GM12891 (cell line): ENCODE data around the gene MYCT1.

Experiments used
- PAX5 ChIP-seq: IDR thresholded peaks from 2 replicates; pipeline ENCODE4 v1.6.1; 2011; ENCODE audit warnings: low read length, moderate library complexity, mild to moderate bottlenecking; ENCODE audit not compliant: insufficient read depth, severe bottlenecking
- POLR2A ChIP-seq: IDR thresholded peaks from 2 replicates; pipeline ENCODE4 v1.6.1; 2011; ENCODE audit warnings: low read depth, low read length, control low read depth
- POLR2AphosphoS5 ChIP-seq: IDR thresholded peaks from 2 replicates; pipeline ENCODE4 v1.6.1; 2011; ENCODE audit warnings: low read depth, low read length, control low read depth
- SPI1 ChIP-seq: IDR thresholded peaks from 2 replicates; pipeline ENCODE4 v1.6.1; 2011; ENCODE audit warnings: low read depth, low read length, control low read depth
- TAF1 ChIP-seq: IDR thresholded peaks from 2 replicates; pipeline ENCODE4 v1.6.1; 2011; ENCODE audit warnings: low read depth, low read length, control low read depth

DNA sequence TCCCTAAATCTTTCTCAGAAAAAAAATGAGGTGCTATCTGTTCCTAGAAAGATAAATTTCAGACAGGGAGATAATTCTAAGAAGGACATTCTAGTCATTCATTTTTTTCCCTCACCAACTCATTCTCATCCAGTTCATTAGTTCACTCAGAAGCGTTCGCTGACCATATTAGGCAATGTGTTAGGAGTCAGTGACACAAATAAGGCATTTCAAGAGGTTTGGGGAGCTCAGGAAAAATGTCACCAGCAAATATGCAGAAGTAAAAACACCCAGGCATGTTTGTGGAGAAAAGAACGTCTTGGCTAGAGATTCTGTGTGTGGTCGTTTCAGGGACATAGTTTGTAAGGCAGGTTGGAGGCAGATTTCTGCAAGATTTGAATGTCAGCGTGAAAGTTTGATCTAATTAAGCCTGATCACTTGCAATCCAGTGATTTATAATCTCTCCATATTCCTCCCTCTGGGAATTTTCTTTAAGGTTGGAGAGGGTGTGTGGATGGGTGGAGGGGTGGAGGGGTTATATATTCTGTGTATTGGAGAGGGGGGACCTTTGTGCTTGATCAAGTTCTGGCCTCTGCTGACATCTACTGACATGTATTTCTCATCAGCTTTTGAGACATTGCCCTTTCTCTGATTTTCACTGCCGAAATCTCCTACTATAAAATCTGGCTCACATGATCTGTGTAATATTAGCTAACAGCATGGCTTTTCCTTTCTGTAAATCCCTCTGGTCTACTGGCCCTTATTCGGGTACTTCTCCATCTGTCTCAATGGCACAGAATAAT is 3.6 kb downstream of the MYCT1 start:
- TF ChIP-seq POLR2AphosphoS5 (no peak), POLR2A (no peak), TAF1 (no peak), PAX5 (no peak), SPI1 (no peak)
